Hematopoietic multipotent progenitor cell treated with erythropoietin and hydrocortisone succinate and interleukin-3 and kit ligand, for 15 days (in vitro differentiated cells): Measurements from ENCODE around the gene DHRSX.
"Not testable (repeated sequence)": the region's sequence is repeated elsewhere in the genome, so short reads cannot be mapped to it uniquely, and the experiment has no call there.

ENCODE experiments used
- DNase-seq: peaks from one replicate; pipeline ENCODE4 v3.0.0-alpha.2; 2015; ENCODE audit warnings: low spot score

The DHRSX gene

GRCh38 chrX:2314831-2315365 lies 185.9 kb downstream of the DHRSX start:
- no peak for DNase-seq

GRCh38 chrX:2313864-2314640 lies 186.7 kb downstream of the DHRSX start:
- no peak for DNase-seq

GRCh38 chrX:2312061-2312591 lies 188.7 kb downstream of the DHRSX start:
- DNase-seq, result not testable (repeated sequence)

GRCh38 chrX:2311501-2311900 lies 189.3 kb downstream of the DHRSX start:
- no peak for DNase-seq

GRCh38 chrX:2301901-2302300 lies 198.9 kb downstream of the DHRSX start:
- no peak for DNase-seq

GRCh38 chrX:2299871-2300270 lies 200.9 kb downstream of the DHRSX start:
- DNase-seq, result no peak

DNA sequence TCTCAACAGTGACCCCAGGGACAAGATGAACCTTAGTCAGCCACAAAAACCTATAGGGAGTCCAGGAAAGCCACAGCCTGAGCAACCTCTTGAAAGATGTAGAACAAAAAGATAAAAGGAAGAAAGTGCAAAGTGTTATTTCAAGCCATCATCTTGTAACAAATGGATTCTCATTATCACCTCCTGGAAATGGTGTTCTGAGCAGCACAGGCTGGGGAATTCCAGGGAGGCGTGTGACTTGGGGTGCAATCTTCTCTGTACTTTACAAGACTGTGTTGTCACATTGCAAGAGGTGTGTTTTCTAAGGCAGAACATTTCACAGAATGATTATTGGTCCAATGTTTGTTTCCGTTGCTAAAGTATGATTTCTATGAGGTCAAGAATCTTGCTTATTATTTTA lies 214.0 kb downstream of the DHRSX start:
- DNase-seq, result no peak

- no peak for DNase-seq
Measured at GRCh38 chrX:2284601-2285000, 216.2 kb downstream of the DHRSX start.

DNA sequence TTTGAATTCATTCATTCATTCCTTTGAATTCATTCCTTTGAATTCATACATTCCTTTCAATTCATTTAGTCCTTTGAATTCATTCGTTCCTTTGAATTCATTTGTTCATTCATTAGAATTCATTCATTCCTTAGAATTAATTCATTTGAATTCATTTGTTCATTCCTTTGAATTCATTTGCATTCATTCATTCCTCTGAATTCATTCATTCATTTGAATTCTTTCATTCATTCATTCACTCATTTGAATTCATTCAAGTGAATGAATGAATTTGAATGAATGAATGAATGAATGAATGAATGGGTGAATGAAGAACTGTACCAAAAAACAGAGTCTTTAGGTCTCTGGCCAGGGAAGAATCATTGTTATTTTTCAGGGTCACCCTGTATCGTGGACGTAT lies 216.6 kb downstream of the DHRSX start:
- DNase-seq, result no peak

GRCh38 chrX:2283111-2283859 lies 217.5 kb downstream of the DHRSX start:
- DNase-seq, result no peak

DNA sequence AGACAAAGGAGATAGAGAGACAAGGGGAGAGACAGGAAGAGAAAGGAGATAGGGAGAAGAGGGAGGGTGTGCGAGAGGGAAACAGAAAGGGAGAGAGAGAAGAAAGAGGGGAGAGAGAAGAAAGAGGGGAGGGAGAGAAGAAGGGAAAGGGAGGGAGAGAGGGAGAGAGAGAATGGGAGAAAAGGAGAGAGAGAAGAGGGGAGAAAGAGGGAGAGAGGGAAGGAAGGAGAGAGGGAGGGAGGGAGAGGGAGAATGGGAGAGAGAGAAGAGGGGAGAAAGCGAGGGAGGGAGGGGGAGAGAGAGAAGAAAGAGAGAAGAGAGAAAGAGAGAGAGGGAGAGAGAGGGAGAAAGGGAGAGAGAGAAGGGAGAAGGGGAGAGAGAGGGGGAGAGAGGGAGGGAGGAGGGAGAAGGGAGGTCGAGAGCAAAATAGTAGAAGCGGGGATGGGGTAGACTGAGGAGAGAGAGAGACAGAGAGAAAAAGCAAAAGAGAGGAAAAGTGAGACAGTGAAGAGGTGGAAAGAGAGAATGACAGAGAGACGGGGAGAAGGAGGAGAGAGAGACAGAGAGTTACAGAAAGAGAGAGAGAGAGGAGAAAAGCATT lies 218.2 kb downstream of the DHRSX start:
- DNase-seq, result no peak

- no peak for DNase-seq
Measured at GRCh38 chrX:2272337-2272736, 228.4 kb downstream of the DHRSX start.

DNA sequence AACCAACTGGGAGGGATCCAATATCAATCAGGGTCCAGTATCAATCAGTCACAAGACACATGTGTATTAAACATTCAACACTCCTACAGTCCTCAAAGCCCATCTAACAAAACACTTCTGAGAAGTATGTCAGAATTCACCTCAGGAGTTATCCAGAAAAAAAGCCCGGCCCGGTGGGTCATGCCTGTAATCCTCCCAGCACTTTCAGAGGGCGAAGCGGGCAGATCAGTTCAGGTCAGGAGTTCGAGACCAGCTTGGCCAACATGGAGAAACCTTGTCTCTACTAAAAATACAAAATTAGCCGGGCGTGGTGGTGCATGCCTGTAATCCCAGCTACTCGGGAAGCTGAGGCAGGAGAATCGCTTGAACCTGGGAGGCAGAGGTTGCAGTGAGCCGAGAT lies 229.2 kb downstream of the DHRSX start:
- not testable (repeated sequence) for DNase-seq

DNA sequence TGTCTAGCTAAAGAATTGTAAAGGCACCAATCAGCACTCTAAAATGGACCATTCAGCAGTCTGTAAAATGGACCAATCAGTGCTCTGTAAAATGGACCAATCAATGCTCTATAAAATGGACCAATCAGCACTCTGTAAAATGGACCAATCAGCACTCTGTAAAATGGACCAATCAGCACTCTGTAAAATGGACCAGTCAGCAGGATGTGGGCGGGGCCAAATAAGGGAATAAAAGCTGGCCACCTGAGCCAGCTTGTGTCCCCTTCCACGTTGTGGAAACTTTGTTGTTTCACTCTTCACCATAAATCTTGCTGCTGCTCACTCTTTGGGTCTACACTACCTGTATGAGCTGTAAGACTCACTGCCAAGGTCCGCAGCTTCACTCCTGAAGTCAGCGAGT lies 230.0 kb downstream of the DHRSX start:
- not testable (repeated sequence) for DNase-seq

DNA sequence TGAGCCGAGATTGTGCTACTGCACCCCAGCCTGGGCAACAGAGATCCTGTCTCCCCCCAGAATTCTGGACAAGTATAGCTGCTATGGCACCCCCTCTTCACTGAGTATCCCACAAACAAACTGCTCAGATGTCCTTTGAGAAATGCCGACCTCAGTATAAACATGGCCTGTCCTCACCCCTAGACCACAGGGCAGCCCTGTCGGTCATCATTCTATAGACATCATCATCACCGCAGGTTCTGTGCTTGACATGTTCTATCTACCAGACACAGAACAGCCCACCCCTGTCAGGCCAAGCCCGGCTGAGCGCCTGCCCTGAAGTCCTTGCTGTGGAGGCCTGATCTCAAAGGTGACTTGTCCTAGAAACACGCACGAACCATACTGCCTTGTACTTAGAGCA lies 232.9 kb downstream of the DHRSX start:
- DNase-seq, result no peak

GRCh38 chrX:2266445-2267349 lies 234.1 kb downstream of the DHRSX start:
- no peak for DNase-seq

- DNase-seq, result not testable (repeated sequence)
Measured at GRCh38 chrX:2265658-2266444, 234.9 kb downstream of the DHRSX start.

DNA sequence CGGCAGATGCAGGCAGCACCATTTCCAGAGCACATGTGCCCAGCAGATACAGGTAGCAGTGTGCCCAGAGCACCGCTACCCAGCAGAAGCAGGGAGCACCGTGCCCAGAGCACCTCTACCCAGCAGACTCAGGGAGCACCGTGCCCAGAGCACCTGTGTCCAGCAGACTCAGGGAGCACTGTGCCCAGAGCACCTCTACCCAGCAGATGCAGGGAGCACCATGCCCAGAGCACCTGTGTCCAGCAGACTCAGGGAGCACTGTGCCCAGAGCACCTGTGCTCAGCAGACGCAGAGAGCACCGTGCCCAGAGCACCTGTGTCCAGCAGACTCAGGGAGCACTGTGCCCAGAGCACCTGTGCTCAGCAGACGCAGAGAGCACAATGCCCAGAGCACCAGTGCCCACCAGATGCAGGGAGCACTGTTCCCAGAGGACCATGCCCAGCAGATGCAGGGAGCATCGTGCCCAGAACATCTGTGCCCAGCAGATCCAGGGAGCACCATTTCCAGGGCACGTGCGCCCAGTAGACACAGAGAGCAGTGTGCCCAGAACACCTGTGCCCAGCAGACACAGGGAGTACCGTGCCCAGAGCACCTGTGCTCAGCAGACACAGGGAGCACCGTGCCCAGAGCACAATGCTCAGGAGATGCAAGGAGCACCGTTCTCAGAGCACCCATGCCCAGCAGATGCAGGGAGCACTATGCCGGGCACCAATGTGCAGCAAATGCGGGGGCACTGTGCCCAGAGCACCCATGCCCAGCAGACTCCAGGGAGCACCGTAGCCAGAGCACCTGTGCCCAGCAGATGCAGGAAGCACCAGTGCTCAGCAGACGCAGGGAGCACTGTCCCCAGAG lies 236.4 kb downstream of the DHRSX start:
- DNase-seq, result no peak

DNA sequence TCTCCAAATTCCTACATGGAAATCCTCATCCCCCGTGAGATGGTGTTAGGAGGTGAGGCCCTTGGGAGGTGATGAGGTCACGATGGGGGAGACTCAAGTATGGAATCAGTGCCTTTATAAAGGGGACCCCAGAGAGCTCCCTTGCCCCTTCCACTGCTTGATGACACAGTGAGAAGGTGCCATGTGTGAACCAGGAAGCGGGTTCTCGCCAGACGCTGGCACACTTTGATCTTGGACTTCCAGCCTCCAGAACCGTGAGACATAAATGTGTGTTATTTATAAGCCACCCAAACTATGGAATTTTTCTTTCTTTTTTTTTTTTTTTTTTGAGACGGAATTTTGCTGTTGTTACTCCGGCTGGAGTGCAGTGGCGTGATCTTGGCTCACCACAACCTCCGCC lies 237.6 kb downstream of the DHRSX start:
- no peak for DNase-seq

- DNase-seq, result no peak
Measured at GRCh38 chrX:2262668-2263055, 238.1 kb downstream of the DHRSX start.
